Measurements from ENCODE around the gene PDF. TPM values are rescaled to one million over a fixed set of nuclear protein-coding genes. Genes with fewer than 3 reads are reported as not detected.
"Not testable (repeated sequence)": the region's sequence is repeated elsewhere in the genome, so short reads cannot be mapped to it uniquely, and the experiment has no call there.

Gene PDF
- total and polyA plus RNA-seq, 4 experiments from 2014 or later = 11.8 to 18.0 (median 12.2) TPM

DNA sequence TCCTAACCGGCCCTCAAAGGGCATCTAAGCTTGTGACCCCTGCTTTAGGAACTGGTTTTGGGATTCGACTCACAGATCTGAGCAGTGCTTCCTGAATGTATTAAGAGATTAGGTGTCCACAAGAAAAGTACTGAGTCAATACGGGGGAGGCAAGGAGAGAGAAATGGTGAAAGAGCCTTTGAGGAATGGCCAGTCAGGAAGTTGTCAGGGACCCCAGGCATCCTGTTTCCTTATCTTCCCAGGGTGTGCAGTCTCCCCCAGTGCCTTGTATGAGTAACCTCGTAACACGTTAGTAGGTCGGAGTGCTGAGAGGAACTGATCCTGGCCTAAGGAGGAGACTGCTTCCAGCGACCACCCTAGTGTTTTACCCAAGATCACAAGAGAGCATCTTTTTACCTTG lies 37.6 kb upstream of the PDF start:
- no peaks in the 10 kb centered on the region for H3K9me3 ChIP-seq (ENCODE audit: control insufficient read depth in 1 of 2, low read length in 2 of 2)
- Mint-ChIP-seq H3K4me1 (peaks cover 0 to 25% (median 9%) of the 10 kb centered on the region in 4 donors), H3K4me3 (no peak overlapping the region), H3K36me3 (peaks cover 45 to 76% of the 10 kb centered on the region in 2 donors), H3K27ac (peak overlapping the region in 2 of 7 donors; percentile 42 to 52), H3K27me3 (no peaks in the 10 kb centered on the region), H3K9me3 (no peaks in the 10 kb centered on the region)
- no peak overlapping the region for H3K27ac ChIP-seq (ENCODE audit: low read depth, low read length)
- peaks cover 48% of the 10 kb centered on the region for H3K36me3 ChIP-seq (ENCODE audit: insufficient read depth, low read length)
- H3K4me3 ChIP-seq (ENCODE audit: low read length in 2 of 2) = no peak overlapping the region
- ChIA-PET POLR2A (ENCODE audit: partially characterized antibody) (no interaction called here), CTCF (ENCODE audit: partially characterized antibody) (no interaction called here)
- H3K4me1 ChIP-seq (ENCODE audit: insufficient read depth, low read length) = no peaks in the 10 kb centered on the region
- no peak for DNase-seq
- H3K27me3 ChIP-seq (ENCODE audit: insufficient read depth, low read length) = no peaks in the 10 kb centered on the region
- intact Hi-C loops (cut with micrococcal nuclease) = no loop called here

DNA sequence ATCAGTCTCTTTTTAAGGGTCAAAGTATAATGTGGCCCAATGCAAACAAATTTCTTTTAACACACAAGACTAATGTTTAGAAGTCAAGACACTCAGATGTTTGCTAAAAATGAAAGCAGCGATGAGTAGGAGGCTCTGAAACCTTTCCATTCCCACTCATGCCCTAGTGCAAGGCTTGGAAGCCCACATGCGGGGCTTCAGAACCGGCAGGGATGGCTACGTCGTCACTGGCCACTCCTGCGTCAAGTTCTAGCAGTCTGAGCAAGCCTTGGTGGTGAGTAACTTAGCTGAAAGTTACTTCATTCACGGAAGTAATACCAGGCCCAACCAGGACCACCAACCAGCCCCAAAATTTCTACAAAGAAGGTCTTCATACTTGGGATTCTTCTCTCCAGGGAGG lies 36.0 kb upstream of the PDF start:
- Mint-ChIP-seq H3K4me3 (no peak overlapping the region), H3K9me3 (peaks cover 0 to 1% (median 0%) of the 10 kb centered on the region in 8 donors), H3K36me3 (peaks cover 45 to 78% of the 10 kb centered on the region in 2 donors), H3K27ac (peak overlapping the region in 3 of 7 donors; percentile 12 to 75 (median 66)), H3K4me1 (peaks cover 9 to 21% (median 15%) of the 10 kb centered on the region in 4 donors), H3K27me3 (no peaks in the 10 kb centered on the region)
- Histone ChIP-seq H3K36me3 (ENCODE audit: insufficient read depth, low read length) (peaks cover 48% of the 10 kb centered on the region), H3K9me3 (ENCODE audit: control insufficient read depth in 1 of 2, low read length in 2 of 2) (no peaks in the 10 kb centered on the region), H3K4me1 (ENCODE audit: insufficient read depth, low read length) (no peaks in the 10 kb centered on the region), H3K4me3 (ENCODE audit: low read length in 2 of 2) (no peak overlapping the region), H3K27me3 (ENCODE audit: insufficient read depth, low read length) (no peaks in the 10 kb centered on the region), H3K27ac (ENCODE audit: low read depth, low read length) (no peak overlapping the region)
- ChIA-PET POLR2A (ENCODE audit: partially characterized antibody) (interaction anchor here (0.6 kb wide), 1 partner anchor 11 kb away, joined by 3 read pairs; no protein-coding TSS in a partner anchor), CTCF (ENCODE audit: partially characterized antibody) (no interaction called here)
- intact Hi-C loops (cut with micrococcal nuclease) = no loop called here
- no peak for DNase-seq

DNA sequence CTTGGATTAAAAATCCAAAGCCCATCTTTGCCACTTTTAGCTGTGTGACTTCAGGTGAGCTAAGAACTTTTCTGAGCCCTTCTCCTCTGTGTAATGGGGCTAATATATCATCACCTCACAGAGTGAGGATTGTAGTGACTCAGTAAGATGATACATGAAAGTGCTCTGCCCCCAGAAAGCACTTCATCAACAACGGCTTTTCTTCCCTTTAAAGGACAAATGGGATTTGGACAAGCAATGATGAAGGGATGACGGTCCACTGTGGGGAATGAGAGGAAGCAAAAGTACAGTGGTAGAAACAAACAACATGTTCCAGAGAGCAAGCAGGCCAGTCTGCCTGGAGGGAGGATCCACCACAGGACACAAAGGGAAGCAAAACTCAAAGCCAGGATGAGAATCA lies 35.5 kb upstream of the PDF start:
- intact Hi-C loops (cut with micrococcal nuclease) = no loop called here
- H3K9me3 Mint-ChIP-seq = peaks cover 0 to 1% (median 0%) of the 10 kb centered on the region in 8 donors
- peaks cover 44 to 79% of the 10 kb centered on the region in 2 donors for H3K36me3 Mint-ChIP-seq
- peaks cover 47% of the 10 kb centered on the region for H3K36me3 ChIP-seq (ENCODE audit: insufficient read depth, low read length)
- H3K4me1 ChIP-seq (ENCODE audit: insufficient read depth, low read length) = no peaks in the 10 kb centered on the region
- no peak for DNase-seq
- CTCF ChIA-PET (ENCODE audit: partially characterized antibody) = no interaction called here
- H3K27me3 Mint-ChIP-seq = no peaks in the 10 kb centered on the region
- no peaks in the 10 kb centered on the region for H3K27me3 ChIP-seq (ENCODE audit: insufficient read depth, low read length)
- peaks cover 9 to 21% (median 16%) of the 10 kb centered on the region in 4 donors for H3K4me1 Mint-ChIP-seq
- H3K27ac Mint-ChIP-seq = peak overlapping the region in 2 of 7 donors; percentile 62 to 85
- POLR2A ChIA-PET (ENCODE audit: partially characterized antibody) = interaction anchor here (0.6 kb wide), 1 partner anchor 11 kb away, joined by 3 read pairs; no protein-coding TSS in a partner anchor
- no peak overlapping the region for H3K4me3 ChIP-seq (ENCODE audit: low read length in 2 of 2)
- no peak overlapping the region for H3K27ac ChIP-seq (ENCODE audit: low read depth, low read length)
- H3K4me3 Mint-ChIP-seq = no peak overlapping the region
- H3K9me3 ChIP-seq (ENCODE audit: control insufficient read depth in 1 of 2, low read length in 2 of 2) = no peaks in the 10 kb centered on the region

DNA sequence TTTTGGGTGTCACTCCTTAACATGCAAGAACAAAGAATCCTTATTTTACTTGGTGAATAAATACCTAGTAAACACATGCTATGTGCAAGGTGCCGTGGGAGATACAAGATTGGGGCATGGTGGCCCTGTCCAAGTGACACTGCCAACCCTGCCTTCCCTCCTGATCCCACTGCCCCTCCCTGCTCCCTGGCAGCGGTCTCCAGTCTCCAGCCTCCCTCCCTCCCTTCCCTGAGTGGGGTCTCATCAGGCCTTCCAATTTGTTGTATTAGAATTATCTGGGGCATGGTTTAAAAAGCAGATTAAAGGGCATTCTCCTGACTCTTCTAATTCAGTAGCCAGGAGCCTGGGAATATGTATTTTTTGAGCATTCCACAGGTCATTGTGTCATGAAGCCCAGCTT lies 33.7 kb upstream of the PDF start:
- CTCF ChIA-PET (ENCODE audit: partially characterized antibody) = no interaction called here

DNA sequence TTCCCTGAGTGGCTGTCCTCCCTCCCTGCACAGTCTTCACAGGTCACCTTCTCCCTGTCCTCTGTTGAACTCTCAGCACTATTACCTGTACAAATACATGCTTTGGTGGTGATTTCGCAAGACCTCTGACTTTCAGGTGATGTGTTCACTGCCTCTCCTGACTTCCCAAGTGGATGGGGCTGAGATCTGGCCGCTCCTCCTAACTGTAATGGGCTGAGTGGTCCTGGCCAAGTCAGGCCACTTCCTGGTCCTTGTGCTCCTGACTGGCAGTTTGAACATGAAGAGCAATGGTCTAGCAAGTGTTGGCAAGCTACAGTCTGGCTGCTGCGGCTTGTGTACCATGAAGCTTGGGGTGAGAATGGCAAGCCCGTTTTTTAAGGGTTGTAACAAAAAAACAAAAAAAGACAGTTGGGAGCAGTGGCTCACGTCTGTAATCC lies 32.9 kb upstream of the PDF start:
- Histone ChIP-seq H3K27ac (ENCODE audit: low read depth, low read length) (no peak overlapping the region), H3K9me3 (ENCODE audit: control insufficient read depth in 1 of 2, low read length in 2 of 2) (no peaks in the 10 kb centered on the region), H3K27me3 (ENCODE audit: insufficient read depth, low read length) (no peaks in the 10 kb centered on the region), H3K4me3 (ENCODE audit: low read length in 2 of 2) (no peak overlapping the region), H3K4me1 (ENCODE audit: insufficient read depth, low read length) (no peaks in the 10 kb centered on the region), H3K36me3 (ENCODE audit: insufficient read depth, low read length) (peaks cover 27% of the 10 kb centered on the region)
- ChIA-PET CTCF (ENCODE audit: partially characterized antibody) (no interaction called here), POLR2A (ENCODE audit: partially characterized antibody) (no interaction called here)
- peaks cover 0 to 1% (median 0%) of the 10 kb centered on the region in 8 donors for H3K9me3 Mint-ChIP-seq
- no peak overlapping the region for H3K4me3 Mint-ChIP-seq
- peaks cover 32 to 62% of the 10 kb centered on the region in 2 donors for H3K36me3 Mint-ChIP-seq
- no peaks in the 10 kb centered on the region for H3K27me3 Mint-ChIP-seq
- H3K4me1 Mint-ChIP-seq = peaks cover 9 to 14% (median 12%) of the 10 kb centered on the region in 4 donors
- H3K27ac Mint-ChIP-seq = peak overlapping the region in 4 of 7 donors; percentile 14 to 83 (median 32)
- no peak for DNase-seq
- intact Hi-C loops (cut with micrococcal nuclease) = no loop called here

More for the DNA sequence above, 33.7 kb upstream of the PDF start:
- intact Hi-C loops (cut with micrococcal nuclease) = no loop called here
- no peak for DNase-seq
- no peaks in the 10 kb centered on the region for H3K27me3 ChIP-seq (ENCODE audit: insufficient read depth, low read length)
- no peak overlapping the region for H3K4me3 ChIP-seq (ENCODE audit: low read length in 2 of 2)
- H3K27me3 Mint-ChIP-seq = no peaks in the 10 kb centered on the region
- H3K9me3 ChIP-seq (ENCODE audit: control insufficient read depth in 1 of 2, low read length in 2 of 2) = no peaks in the 10 kb centered on the region
- H3K4me3 Mint-ChIP-seq = no peak overlapping the region
- no peak overlapping the region for H3K27ac ChIP-seq (ENCODE audit: low read depth, low read length)
- no peaks in the 10 kb centered on the region for H3K4me1 ChIP-seq (ENCODE audit: insufficient read depth, low read length)
- H3K36me3 Mint-ChIP-seq = peaks cover 32 to 70% of the 10 kb centered on the region in 2 donors
- H3K36me3 ChIP-seq (ENCODE audit: insufficient read depth, low read length) = peaks cover 32% of the 10 kb centered on the region
- peak overlapping the region in 2 of 7 donors; percentile 22 to 54 for H3K27ac Mint-ChIP-seq
- peaks cover 9 to 14% (median 12%) of the 10 kb centered on the region in 4 donors for H3K4me1 Mint-ChIP-seq
- POLR2A ChIA-PET (ENCODE audit: partially characterized antibody) = interaction anchor here (0.8 kb wide), 1 partner anchor 22 kb away, joined by 3 read pairs; the partner anchor contains the start of gene TERF2
- H3K9me3 Mint-ChIP-seq = peaks cover 0 to 1% (median 0%) of the 10 kb centered on the region in 8 donors

DNA sequence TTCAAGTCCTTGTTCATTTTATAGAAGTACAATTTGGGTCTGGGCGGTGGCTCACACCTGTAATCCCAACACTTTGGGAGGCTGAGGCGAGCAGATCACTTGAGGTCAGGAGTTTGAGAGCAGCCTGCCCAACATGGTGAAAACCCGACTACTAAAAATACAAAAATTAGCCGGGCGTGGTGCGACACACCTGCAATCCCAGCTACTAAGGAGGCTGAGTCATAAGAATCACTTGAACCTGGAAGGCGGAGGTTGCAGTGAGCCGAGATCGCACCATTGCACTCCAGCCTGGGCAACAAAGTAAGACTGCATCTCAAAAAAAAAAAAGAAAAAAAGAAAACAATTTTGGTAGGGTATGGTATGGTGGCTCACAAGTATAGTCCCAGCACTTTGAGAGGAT lies 29.7 kb upstream of the PDF start:
- H3K27ac Mint-ChIP-seq; H3K4me3 Mint-ChIP-seq; H3K4me3 ChIP-seq (ENCODE audit: low read length in 2 of 2); POLR2A ChIA-PET (ENCODE audit: partially characterized antibody); H3K4me1 ChIP-seq (ENCODE audit: insufficient read depth, low read length); CTCF ChIA-PET (ENCODE audit: partially characterized antibody); H3K9me3 Mint-ChIP-seq; H3K9me3 ChIP-seq (ENCODE audit: control insufficient read depth in 1 of 2, low read length in 2 of 2); H3K27me3 ChIP-seq (ENCODE audit: insufficient read depth, low read length); DNase-seq; intact Hi-C loops (cut with micrococcal nuclease); H3K4me1 Mint-ChIP-seq; H3K27ac ChIP-seq (ENCODE audit: low read depth, low read length); H3K27me3 Mint-ChIP-seq: not testable (repeated sequence)
- peaks cover 16% of the 10 kb centered on the region for H3K36me3 ChIP-seq (ENCODE audit: insufficient read depth, low read length)
- H3K36me3 Mint-ChIP-seq = peaks cover 22 to 60% of the 10 kb centered on the region in 2 donors

DNA sequence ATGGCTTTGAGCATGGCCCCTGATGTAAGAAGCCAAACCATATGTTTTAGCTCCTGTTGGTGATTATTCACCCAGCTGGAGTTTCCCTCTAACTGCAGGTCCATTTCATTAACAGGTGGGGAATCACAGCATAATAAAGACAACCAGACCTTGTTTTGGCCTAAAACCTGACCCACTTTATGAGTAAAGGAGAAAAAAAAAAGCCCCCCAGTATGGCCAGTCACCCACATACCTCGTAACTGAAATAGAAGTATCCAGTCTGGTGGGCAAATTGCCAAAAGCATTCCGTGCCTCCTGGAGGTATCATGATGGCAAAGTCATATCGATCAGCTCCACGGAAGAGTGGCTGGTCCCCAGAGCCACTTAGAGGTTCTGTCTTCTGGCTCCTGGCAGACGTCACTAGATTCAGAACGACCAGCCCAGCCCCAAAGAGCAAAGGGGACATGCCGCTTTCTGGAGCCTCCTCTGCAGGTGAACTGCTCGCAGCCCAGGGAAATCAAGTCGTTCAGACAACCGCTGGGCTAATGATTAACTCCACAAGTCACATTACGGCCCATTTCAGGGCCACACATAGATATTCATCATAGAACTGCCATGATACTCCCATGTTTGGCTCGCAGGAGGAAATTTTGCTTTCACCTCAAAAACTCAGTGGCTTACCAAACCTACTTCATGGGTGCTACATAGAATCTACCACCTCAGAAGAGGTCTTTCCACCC lies 21.1 kb upstream of the PDF start, which contains the start of gene TMED6:
Gene TMED6 (minus strand): TSS at position 478 of the 719 bp plus-strand sequence. CDS start 33 bp downstream, at position 445.
- CTCF ChIA-PET (ENCODE audit: partially characterized antibody) = no interaction called here
- H3K27ac ChIP-seq (ENCODE audit: low read depth, low read length) = no peak within 1 kb of the TSS
- Mint-ChIP-seq H3K9me3 (peaks cover 0 to 2% (median 0%) of the 10 kb centered on the region in 8 donors), H3K36me3 (peaks cover 9 to 48% of the 10 kb centered on the region in 2 donors), H3K4me3 (no peak within 1 kb of the TSS), H3K27ac (peak within 1 kb of the TSS in 2 of 7 donors; percentile 15 to 68), H3K27me3 (no peaks in the 10 kb centered on the region), H3K4me1 (peaks cover 0 to 4% (median 1%) of the 10 kb centered on the region in 4 donors)
- no peak for DNase-seq
- H3K9me3 ChIP-seq (ENCODE audit: control insufficient read depth in 1 of 2, low read length in 2 of 2) = no peaks in the 10 kb centered on the region
- H3K36me3 ChIP-seq (ENCODE audit: insufficient read depth, low read length) = peaks cover 7% of the 10 kb centered on the region
- H3K4me1 ChIP-seq (ENCODE audit: insufficient read depth, low read length) = no peaks in the 10 kb centered on the region
- no peaks in the 10 kb centered on the region for H3K27me3 ChIP-seq (ENCODE audit: insufficient read depth, low read length)
- no peak within 1 kb of the TSS for H3K4me3 ChIP-seq (ENCODE audit: low read length in 2 of 2)
- POLR2A ChIA-PET (ENCODE audit: partially characterized antibody) = interaction anchor here (0.6 to 0.9 kb wide), 3 partner anchors 22 to 411 kb away, joined by 3 to 6 read pairs (median 3); partner anchors contain the start of gene WWP2
- intact Hi-C loops (cut with micrococcal nuclease) = no loop called here
